GM13976 (cell line): ENCODE data around the gene PRRX2.
A peak's percentile ranks its signal among the peaks of the same experiment; 100 is the strongest.

Experiments
- DNase-seq: peaks from one replicate; pipeline ENCODE4 v3.0.0; 2012; ENCODE audit warnings: low spot score
- CTCF ChIP-seq: IDR thresholded peaks from 2 replicates; pipeline ENCODE4 v1.5.1; 2012; ENCODE audit warnings: borderline replicate concordance, mild to moderate bottlenecking; ENCODE audit not compliant: insufficient read depth; ENCODE audit errors: extremely low read depth, missing control alignments, control extremely low read depth
- in situ Hi-C: fragments of 300-500 bp; cut with MboI; formaldehyde crosslinking; loops from one replicate; pipeline ENCODE4 v1.12.0; 2022; ENCODE audit warnings: low sequenced_read_pairs, mixed read lengths, inconsistent platforms; ENCODE audit not compliant: unreplicated experiment

Gene PRRX2

GRCh38 chr9:129641750-129642585 lies 23.5 kb upstream of the PRRX2 start, which contains the start of gene ASB6:
ASB6 (minus strand) TSS chr9:129642151; CDS start chr9:129641999, 152 bp downstream.
- peak; percentile 94 for TF ChIP-seq CTCF
- in situ Hi-C loops: loop anchor here (10.0 kb wide), 1 partner anchor 143 kb away; no protein-coding TSS in a partner anchor
- DNase-seq: peak; percentile 100

GRCh38 chr9:129643706-129644105 lies 21.7 kb upstream of the PRRX2 start:
- no peak for TF ChIP-seq CTCF
- no peak for DNase-seq
- in situ Hi-C loops: loop anchor here (10.0 kb wide), 1 partner anchor 141 kb away; no protein-coding TSS in a partner anchor

GRCh38 chr9:129644365-129644764 lies 21.1 kb upstream of the PRRX2 start:
- DNase-seq: no peak
- TF ChIP-seq CTCF: no peak
- in situ Hi-C loops: loop anchor here (10.0 kb wide), 1 partner anchor 140 kb away; no protein-coding TSS in a partner anchor

GRCh38 chr9:129644902-129645301 lies 20.5 kb upstream of the PRRX2 start:
- no peak for TF ChIP-seq CTCF
- in situ Hi-C loops: loop anchor here (10.0 kb wide), 1 partner anchor 140 kb away; no protein-coding TSS in a partner anchor
- DNase-seq: no peak

- in situ Hi-C loops: loop anchor here (10.0 kb wide), 1 partner anchor 139 kb away; no protein-coding TSS in a partner anchor
- TF ChIP-seq CTCF: no peak
These were observed 19.2 kb upstream of the PRRX2 start for GRCh38 chr9:129646252-129646651.

GRCh38 chr9:129646654-129647053 lies 18.8 kb upstream of the PRRX2 start:
- in situ Hi-C loops: loop anchor here (10.0 kb wide), 1 partner anchor 138 kb away; no protein-coding TSS in a partner anchor
- TF ChIP-seq CTCF: no peak
- DNase-seq: no peak

More at GRCh38 chr9:129646252-129646651, 19.2 kb upstream of the PRRX2 start:
- no peak for DNase-seq
